Mucosa of gallbladder (tissue), 1 donor: ENCODE measurements around the gene CXorf58. TPM values are rescaled to one million over a fixed set of nuclear protein-coding genes. Genes with fewer than 3 reads are reported as not detected.
"Not testable (repeated sequence)": the region's sequence is repeated elsewhere in the genome, so short reads cannot be mapped to it uniquely, and the experiment has no call there.

Source experiments
- DNase-seq: peaks from one replicate; pipeline ENCODE4 v3.0.0-alpha.2; 2020; ENCODE audit warnings: low spot score
- total RNA-seq: library from RNA; stranded (reverse); gene quantifications from one replicate; pipeline ENCODE4 v1.2.1, GENCODE V29; 2021
- donor health status: DM: no; HTN: no; CAD: no.

CXorf58 gene
- total RNA-seq, 1 donor from 2014 or later, result not detected

DNA sequence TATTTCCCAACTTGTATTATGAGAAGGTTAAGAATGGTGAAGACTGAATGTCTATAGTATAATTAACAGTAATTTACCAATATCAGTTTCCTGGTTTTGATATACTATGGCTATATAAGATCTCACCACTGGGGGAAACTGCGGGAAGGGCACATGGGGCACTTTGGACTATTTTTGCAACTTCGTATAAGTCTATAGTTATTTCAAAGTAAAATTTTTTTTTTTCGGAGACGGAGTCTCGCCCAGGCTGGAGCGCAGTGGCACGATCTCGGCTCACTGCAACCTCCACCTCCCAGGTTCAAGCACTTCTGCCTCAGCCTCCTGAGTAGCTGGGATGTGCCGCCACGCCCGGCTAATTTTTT lies 46.1 kb downstream of the CXorf58 start:
- DNase-seq, result no peak

- no peak for DNase-seq
These were observed 46.6 kb downstream of the CXorf58 start for GRCh38 chrX:23954396-23954795.

- DNase-seq, result no peak
These were observed 52.0 kb downstream of the CXorf58 start for GRCh38 chrX:23959781-23960180.

DNA sequence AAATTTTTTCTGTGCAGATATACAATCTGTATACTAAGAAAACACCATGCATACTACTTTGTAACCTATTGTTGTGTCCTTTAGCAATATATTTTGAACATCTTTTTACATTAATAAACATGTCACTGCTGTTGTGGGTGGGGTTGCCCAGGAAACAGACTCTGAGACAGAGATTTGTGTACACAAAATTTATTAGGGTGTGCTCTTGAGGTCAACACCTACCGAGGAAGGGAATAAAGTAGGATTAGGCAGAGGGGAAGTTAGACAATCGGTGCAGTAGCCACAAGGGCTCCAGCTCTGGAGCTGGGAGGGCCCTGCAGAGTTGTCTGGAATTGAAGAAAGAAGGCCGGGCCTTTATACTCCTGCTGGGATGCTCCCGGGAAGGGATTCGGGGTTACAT lies 56.4 kb downstream of the CXorf58 start:
- DNase-seq, result no peak

DNA sequence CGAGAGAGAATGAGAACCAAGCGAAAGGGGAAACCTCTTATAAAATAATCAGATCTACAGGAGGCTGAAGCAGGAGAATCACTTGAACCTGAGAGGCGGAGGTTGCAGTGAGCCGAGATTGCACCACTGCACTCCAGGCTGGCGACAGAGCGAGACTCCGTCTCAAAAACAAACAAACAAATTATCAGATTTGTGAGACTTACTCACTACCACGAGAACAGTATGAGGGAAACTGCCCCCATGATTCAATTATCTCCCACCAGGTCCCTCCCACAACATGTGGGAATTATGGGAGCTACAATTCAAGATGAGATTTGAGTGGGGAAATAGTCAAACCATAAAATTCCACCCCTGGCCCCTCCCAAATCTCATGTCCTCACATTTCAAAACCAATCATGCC lies 57.8 kb downstream of the CXorf58 start:
- not testable (repeated sequence) for DNase-seq

GRCh38 chrX:23978491-23978890 lies 70.7 kb downstream of the CXorf58 start:
- no peak for DNase-seq

DNA sequence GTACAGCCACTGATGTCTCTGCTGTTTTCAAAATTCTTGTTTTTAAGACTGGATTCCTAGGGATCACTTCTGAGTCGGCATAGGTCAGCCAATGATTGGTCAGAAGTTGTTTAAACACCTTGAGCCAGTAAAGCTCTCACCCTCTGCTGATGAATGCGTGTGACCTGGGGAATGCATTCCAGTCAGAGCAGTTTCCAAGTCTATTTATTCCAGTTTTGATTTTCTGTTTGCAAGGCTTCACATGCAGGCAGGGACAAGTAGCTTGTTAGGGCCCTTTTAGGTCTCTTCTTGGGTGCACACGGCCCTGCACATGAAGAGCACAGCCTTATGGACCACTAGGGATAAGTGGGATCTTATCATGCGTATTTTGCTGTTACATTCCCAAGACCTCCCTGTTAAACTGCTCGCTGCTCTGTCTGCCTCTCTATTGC lies 72.2 kb downstream of the CXorf58 start:
- no peak for DNase-seq

DNA sequence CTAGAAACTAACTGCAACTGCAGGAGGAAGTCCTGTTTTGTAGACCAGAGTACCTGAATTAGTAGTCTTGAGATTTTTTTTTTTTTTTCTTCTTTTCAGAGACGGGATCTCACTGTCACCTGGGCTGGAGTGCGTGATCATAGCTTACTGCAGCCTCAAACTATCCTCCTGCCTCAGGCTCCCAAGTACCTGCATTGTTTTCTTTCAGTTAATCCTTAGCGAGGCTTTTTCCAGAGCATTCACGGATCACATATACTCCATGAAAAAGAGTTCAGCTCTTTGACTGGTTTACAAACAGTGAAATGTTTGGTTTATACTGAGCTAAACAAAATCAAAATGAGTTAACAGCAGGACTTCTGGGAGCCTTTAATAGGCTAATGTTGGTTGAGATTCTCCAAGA lies 73.4 kb downstream of the CXorf58 start:
- DNase-seq, result no peak

DNA sequence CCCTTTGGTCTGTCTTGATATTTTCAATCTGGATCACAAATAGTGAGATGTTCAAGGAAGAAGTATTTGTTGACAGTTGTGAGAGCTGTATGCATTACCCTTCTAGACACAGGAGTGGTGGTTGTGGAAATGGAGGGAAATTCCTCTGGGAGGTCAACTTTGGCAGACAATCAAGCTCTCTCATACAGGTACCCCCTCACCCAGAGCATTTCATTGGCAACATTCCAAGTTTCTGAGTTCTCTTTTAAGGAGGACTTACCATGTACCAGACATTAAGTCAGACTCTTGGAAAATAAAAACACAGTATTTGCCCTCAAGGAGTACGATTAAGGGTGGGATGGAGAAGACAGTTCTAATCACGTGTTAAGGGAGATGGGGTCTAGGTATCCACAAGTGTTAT lies 73.9 kb downstream of the CXorf58 start:
- DNase-seq, result no peak

GRCh38 chrX:23982891-23983290 lies 75.1 kb downstream of the CXorf58 start:
- DNase-seq, result no peak

Other genes starting within 250 kb of the CXorf58 start
- 77.5 TPM for gene PRDX4, start 240.5 kb upstream of the CXorf58 start, total RNA-seq
- 30.6 TPM for gene ACOT9, start 164.7 kb upstream of the CXorf58 start, total RNA-seq
- 303 TPM for gene SAT1, start 124.8 kb upstream of the CXorf58 start, total RNA-seq
- 26.2 TPM for gene APOO, start 68 bp upstream of the CXorf58 start, total RNA-seq
- gene KLHL15, start 119.2 kb downstream of the CXorf58 start, total RNA-seq, result 6.2 TPM
- 168 TPM for gene EIF2S3, start 146.9 kb downstream of the CXorf58 start, total RNA-seq
- 66.4 TPM for gene ZFX, start 241.7 kb downstream of the CXorf58 start, total RNA-seq